ENCODE data around the gene RAET1L.

- TF ChIP-seq EZH2 (IDR thresholded peaks at IDR 0.05; ENCODE audit: borderline replicate concordance, low read depth, low read length, severe bottlenecking) (no peak), CTCF (IDR thresholded peaks at IDR 0.05; ENCODE audit: extremely low read depth in 1 of 2, insufficient read depth in 1 of 2, low read depth in 1 of 2, low read length in 2 of 2) (no peak), POLR2AphosphoS5 (IDR thresholded peaks at IDR 0.05; ENCODE audit: insufficient read depth, low read depth, low read length) (no peak), GATA2 (IDR thresholded peaks at IDR 0.05; ENCODE audit: insufficient read depth, insufficient read length, low read depth, low read length) (no peak), POLR2A (IDR thresholded peaks at IDR 0.05; ENCODE audit: low read depth, low read length) (no peak)
Measured at GRCh38 chr6:150065083-150065482, 39.8 kb upstream of the RAET1L start.
